HG02610 (cell line): Measurements from ENCODE around the gene PHF10.

Source experiments
- ATAC-seq: cut with Tn5 transposase; IDR thresholded peaks from one replicate; pipeline ENCODE4 v1.9.1; 2021; ENCODE audit warnings: mild to moderate bottlenecking, moderate library complexity; ENCODE audit not compliant: unreplicated experiment

PHF10 gene

DNA sequence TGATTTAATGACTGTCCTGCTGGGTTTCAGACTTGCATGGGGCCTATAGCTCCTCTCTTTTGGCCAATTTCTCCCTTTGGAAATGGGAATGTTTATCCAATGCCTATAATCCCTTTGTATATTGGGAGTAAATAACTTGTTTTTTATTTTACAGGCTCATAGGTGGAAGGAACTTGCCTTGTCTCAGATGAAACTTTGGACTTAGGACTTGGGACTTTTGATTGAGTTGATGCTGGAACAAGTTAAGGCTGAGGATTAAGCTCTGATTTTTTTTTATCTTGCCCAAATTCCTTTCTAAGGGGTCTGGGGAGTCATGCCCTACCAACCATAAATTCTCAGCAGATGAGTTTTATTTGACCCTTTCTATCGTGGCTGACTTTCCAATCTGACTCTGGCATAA, 46.0 kb downstream of the PHF10 start:
- ATAC-seq: no peak

DNA sequence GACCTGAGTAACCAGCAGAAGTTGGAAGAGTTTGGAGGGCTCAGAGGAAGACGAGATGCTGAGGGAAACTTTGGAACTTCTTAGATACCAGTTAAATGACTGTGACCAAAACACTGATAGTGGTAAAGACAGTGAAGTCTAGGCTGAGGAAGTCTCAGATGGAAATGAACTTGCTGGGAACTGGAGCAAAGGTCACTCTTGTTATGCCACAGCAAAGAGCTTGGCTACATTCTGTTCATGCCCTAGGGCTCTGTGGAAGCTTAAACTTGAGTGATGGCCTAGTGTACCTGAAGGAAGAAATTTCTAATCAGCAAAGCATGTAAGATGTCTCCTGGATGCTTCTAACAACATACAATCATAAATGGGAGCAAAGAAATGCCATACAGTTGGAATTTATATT, 47.2 kb downstream of the PHF10 start:
- no peak for ATAC-seq

DNA sequence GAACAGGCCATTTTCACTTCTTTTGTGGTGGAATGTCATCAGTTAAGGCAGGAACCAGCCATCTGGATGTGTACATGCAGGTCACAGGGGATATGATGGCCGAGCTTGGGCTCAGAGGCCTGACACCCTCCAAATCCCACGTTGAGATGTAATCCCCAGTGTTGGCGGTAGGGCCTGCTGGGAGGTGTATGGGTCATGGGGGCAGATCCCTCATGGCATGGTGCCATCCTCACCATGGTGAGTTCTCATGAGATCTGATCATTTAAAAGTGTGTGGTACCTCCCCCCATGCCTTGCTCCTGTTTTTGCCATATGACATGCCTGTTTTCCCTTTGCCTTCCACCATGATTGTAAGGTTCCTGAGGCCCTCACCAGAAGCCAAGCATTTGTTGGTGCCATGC, 49.3 kb downstream of the PHF10 start:
- ATAC-seq: no peak

DNA sequence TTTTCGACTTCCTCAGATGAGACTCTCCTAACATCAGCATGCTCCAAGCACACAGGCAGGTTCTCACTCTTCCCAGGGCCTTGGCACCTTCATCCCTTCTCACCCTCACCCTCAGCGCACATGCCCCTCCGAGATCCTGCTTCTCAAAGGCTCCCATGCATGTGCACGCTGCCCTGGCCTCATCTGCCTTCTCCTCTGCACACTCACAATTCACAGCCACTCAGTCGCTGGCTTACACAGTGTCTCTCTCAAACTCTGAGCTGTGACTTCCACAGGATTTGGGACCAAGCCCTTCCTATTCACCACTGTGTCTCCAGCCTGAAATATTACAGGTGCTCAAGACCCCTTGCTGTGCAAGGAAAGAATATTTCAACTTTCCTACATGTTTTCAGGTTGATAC, 52.7 kb downstream of the PHF10 start:
- no peak for ATAC-seq

DNA sequence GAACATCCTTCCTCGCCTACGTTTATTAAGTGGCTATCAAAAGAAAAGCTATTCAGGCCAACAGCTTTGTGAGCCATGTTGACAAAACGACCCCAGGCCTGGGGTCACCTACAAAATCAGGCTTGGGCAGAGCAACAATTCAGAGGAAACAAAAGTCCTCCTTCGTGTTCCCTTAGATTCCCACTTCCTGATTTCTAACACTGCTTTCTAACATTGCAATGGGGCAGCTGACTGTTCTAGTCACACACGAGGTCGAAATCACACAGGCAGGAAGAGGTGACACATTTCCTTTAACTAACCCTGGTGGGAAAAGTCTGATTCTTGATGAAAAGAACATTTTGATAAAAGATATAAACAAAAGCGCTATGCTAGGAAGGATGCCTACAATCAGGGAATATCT, 54.4 kb downstream of the PHF10 start:
- ATAC-seq: no peak

DNA sequence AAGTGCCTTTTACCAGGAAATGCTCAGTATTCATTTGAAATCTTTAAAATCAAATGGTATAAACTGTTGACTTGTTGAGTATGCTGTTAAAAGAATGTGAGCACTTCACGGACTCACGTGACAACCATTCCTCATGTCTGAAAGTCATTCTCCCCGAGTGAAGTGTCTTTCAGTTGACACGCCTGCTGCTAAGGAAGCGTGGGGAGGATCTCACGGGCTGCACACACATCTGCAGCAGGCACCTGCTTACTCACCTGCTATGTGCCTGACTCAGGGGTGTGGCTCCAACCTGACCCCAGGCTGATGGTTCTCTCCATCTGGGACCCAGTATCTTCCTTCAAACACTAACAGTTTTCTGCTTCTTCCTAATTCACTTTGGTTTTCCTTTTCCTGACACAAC, 55.2 kb downstream of the PHF10 start:
- no peak for ATAC-seq

DNA sequence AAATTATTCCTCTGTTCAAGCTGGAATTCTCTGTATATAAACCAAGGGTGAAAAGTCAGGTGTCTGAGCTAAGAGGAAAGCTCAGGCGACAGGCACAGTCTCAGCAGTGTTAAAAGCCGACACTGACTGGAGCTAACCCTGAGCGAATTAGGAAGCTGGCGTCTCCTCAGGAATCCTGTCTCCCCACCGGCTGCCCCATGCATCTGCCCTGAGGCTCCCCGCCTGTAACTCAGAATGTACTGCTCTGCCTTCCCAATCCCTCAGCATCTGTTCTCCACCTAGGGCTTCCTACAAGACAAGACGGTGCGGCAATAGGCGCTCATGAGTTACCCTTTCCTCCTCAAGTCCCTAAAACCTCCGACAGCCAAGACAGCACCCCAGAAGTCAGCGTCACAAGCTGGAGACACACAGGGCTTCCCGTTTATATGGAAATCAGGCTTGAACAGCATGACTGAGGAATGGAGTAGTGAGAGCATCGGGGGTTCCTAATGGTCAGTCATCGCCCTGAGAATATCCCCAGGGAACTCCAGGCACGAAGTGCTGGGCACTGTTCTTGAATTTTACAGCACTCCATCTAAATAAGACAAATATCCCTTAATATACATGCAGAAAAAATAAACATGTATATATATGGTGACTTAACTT, 56.0 kb downstream of the PHF10 start:
- ATAC-seq: no peak

DNA sequence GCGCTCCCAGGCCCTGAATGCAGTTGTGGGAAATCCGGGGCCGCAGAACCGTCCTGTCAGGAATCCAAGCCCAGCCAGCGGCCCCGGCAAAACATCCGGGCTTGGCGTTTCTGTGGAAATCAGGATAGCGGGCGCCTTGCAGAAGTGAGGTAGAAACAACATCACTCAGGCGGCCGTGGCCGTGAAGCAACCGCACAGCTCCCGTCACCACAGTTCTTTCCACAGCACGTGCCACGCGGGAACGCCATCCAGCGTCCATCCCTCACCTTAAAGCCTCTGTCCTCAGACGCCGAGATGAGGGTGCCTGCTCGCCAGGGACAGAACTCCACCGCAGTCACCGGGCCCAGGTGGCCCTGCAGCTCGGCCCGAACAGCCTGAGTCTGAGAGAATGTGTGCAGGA, 56.6 kb downstream of the PHF10 start:
- no peak for ATAC-seq

DNA sequence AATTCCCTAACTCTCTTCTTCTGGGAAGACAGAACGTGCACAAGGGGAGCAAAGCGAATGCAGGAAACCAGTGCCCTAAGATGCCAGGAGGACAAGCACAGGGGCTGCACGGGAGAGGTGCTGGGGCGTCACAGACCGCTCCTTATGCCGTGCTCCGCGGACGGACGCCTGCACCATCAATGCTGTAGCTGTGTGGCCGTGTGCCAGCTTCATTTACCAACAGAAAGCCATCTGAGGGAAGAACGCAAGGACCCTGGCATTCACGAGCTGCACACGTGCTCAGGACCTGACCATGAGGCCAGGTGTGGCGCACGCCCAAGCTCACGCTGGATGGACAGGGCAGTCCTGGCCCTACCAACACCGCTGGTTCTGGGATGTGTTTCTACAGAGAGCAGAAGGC, 57.9 kb downstream of the PHF10 start:
- ATAC-seq: no peak

DNA sequence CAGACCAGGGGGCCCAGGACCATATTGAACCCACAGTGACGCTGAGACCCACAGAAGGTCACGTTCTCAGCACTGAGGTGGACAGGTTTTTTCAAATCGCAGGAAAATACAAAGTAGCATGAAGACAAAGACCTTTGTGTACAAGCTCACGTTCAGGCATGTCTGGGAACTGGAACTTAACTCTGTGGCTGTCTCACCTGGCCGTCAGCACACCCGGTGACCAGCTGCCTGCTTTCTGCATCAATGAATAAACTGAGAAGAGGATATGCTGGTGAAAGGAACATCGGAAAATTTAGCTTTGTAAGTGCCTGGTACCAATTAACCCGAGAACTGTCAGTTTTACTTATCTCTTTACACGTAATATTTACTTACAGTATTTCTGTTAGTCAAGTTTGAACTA, 59.0 kb downstream of the PHF10 start:
- ATAC-seq: no peak

DNA sequence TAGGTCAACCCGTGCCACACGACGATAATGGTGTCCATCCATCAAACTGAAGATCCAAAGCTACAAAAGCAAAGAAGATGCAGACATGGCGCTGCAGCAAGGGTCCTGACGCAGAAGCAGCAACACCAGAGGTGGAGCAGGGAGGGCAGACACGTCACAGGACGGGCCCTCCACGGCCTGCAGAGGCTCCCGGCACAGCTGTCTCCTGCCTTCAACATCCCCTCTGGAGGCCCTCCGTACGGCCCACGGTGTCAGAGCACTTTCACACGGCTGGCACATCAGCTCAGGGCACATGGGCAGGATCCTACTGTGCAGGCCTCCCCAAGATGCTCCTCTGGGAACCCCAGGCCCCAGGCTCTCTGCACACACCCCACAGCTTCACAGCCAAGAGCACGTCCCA, 60.1 kb downstream of the PHF10 start:
- no peak for ATAC-seq

DNA sequence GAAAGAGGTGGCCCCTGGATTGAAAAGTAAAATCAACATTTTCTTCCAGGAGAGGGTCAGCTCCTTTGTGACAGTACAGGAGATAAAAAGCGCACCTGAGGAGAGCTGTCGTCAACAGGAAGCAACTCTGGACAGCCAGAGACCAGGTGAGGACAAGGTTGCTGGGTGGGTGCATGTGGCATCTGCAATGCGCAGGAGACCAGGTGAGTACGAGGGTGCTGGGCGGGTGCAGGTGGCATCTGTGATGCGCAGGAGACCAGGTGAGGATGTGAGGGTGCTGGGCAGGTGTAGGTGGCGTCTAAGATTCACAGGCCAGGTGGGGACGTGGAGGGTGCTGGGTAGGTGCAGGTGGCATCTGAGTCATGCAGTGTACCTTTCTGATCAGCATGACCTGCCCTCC, 60.8 kb downstream of the PHF10 start:
- ATAC-seq: no peak

DNA sequence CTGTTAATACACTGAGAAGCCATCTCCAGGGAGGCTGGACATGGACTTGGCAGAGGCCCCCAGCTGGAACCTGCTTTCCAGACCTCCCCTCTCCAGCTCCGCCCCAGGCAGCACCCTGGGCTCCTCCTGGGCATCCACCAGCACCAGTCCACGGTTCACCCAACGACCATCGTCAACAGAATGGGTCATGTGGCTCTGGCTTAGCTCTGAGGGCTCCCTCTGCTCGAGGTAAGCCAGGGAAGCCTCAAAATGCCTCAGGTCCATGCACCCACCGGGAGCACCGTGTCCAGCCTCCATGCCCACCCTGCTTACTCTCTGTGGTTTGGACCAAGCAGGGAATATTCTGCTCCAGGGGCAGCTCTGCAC, 62.9 kb downstream of the PHF10 start:
- no peak for ATAC-seq

DNA sequence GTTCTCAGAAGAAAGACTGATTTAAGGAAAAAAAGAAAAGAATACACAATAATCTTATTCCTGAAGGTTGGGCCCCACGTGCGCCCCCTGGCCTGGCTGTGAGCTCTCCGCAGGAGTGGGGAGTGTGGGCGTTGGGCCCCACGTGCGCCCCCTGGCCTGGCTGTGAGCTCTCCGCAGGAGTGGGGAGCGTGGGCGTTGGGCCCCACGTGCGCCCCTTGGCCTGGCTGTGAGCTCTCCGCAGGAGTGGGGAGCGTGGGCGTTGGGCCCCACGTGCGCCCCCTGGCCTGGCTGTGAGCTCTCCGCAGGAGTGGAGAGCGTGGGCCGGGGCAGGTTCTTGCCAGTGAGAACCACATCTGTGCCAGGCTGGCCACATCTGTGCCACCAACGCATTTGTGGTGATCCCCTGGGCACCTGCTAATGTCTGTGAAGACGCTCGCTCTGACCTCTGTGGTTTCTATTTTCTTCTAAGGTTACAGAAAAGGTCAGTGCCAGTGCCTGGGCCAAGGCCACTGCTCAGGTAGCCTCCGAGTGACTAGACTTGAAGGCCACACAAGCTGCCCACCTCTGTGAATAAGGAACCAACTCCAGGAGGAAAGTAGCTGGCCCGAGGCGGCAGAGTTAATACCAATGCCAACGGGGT, 63.4 kb downstream of the PHF10 start:
- no peak for ATAC-seq

DNA sequence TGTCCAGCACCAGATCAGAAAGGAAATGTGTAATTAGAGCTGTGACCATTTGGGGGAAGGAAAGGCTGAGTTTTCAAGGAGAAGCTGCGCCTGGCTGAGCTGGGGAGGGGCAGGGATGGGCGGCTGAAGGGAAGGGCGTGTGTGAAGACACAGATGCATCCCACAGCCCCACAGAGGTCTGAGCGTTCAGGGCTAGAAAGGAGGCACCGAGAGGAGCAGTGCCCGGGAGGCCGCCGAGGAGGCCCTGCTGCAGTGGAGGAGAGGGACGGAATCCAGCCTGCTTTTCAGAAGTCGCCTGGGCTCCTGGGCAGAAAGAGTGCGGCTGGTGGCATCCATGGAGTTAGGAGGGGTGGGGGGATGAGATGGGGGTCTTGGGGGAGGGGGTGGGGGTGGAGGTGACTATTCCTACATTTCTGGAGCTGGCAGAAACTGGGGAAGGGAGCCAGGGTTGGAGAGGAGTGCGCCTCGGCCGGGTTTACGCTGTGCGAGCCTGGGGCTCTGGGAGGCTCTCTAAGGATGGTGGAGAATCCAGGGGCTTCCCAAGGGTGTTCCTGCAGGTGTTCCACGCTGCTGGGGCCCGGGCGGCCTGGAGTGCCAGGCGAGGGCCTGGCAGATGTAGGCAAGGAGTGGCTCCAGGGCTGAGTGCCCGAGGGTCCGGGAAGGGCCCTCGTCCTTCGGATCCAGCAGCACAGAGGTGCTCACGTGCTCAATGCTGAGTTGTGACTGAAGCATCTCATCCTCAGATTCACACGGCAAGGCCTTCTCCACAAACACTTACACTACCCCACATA, 64.3 kb downstream of the PHF10 start:
- no peak for ATAC-seq

DNA sequence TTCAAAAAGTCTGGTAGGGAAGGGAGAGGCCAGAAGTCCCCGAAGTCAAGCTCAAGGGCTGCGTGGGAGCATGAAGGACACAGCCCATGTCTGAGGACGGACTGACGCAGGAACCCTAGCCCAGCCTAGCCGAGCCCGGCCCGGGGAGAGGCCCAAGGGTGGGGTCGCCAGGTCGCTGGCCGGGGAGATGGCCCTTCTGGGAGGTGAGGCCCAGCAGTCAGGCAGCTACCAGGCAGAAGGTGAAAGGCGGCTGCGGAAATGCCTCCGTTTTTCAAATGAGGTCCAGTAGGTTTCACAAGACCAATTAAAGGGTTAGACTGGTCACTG, 67.1 kb downstream of the PHF10 start:
- ATAC-seq: no peak

DNA sequence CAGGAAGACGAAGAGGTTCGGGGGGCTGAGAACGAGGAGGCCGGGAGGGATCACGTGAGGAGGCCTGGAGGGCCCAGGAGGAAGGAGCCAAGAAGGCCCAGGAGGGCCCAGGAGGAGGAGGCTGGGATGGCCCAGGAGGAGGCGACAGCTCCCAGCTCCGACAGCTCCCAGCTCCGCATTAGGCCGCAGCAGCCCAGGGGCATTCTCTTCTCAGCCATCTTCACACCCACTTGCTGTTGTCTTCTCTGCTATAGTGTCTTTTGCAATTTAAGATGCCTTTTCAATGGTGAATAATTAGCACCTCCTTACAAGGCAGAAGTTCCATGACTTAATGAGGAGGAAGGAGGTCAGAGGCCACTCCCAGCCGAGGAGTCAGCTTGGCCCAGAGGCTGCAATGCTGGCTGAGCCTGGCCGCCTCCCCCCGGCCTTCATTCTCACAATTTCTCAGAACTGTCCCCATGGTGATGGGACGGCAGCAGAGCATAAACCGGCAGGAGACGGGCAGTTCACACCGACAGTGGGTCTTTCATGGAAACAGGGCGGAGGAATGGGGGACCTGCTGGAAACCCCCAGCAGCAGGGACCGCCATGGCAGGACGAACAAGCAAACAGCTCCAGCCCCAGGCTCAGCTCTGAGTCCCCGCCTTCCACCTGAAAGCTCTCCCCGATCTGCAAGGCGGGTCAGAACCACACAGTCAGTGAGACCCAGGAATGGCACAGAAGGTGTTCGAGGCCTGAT, 67.6 kb downstream of the PHF10 start:
- ATAC-seq: no peak

DNA sequence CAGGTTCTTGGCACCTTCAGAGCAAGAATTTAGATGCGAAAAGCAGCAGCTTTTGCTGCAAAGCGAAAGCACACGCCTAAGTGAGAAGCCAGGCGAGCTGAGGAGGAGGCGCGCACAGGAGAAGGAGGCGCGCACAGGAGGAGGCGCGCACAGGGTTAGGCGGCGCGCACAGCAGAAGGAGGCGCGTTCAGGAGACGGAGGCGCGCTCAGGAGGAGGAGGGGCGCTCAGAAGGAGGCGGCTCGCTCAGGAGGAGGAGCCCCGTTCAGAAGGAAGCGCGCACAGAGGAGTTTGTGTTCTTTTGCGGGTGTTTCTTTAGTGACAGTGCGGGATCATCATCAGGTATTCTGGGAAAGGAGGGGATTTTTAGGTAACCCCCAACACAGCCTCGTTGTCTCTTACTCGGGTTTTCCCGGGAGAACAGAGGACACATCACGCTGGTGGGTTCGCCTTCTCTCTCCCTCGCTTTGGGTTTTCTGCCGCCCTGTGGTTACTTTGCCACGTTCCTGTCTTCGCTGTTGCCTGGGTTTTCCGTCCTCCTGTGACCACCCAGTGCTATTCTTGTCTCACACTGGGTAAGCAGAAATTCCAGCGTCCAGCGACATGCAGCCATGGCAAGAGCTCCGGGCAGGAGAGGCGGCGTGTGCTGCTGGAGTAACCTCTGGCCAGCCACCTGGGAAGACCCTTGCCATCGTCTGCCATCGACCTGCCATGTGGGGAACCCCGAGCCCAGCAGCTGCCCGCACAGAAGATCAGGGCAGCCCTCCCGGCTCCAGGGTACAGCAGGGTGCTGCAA, 69.5 kb downstream of the PHF10 start:
- ATAC-seq: peak; percentile 96
